Hepatocyte (in vitro differentiated cells): ENCODE measurements around the gene EFR3B. TPM values are rescaled to one million over a fixed set of nuclear protein-coding genes. Genes with fewer than 3 reads are reported as not detected.
"Not testable (repeated sequence)": the region's sequence is repeated elsewhere in the genome, so short reads cannot be mapped to it uniquely, and the experiment has no call there.

Experiments
- DNase-seq: peaks from one replicate; pipeline ENCODE4 v3.0.0-alpha.2; 2016; ENCODE audit warnings: low spot score
- H2AFZ ChIP-seq: fragments of 200-600 bp; sonication (generic); 2 replicates; pipeline ENCODE4 v1.6.0; 2016; ENCODE audit warnings: antibody characterized with exemption, mild to moderate bottlenecking
- H3K27ac ChIP-seq: fragments of 200-600 bp; sonication (generic); 2 replicates; pipeline ENCODE4 v1.5.1; 2016; ENCODE audit warnings: mild to moderate bottlenecking
- H3K27me3 ChIP-seq: fragments of 200-600 bp; sonication (generic); 2 replicates; pipeline ENCODE4 v1.6.1; 2016
- H3K36me3 ChIP-seq: fragments of 200-600 bp; sonication (generic); replicated peaks from 2 replicates; pipeline ENCODE4 v1.5.1; 2016; ENCODE audit warnings: low read depth; ENCODE audit not compliant: insufficient read depth
- H3K4me1 ChIP-seq: fragments of 200-600 bp; sonication (generic); 2 replicates; pipeline ENCODE4 v1.5.1; 2016; ENCODE audit warnings: mild to moderate bottlenecking, moderate library complexity; ENCODE audit not compliant: insufficient read depth
- H3K4me2 ChIP-seq: fragments of 200-600 bp; sonication (generic); 2 replicates; pipeline ENCODE4 v1.6.0; 2016
- H3K4me3 ChIP-seq: fragments of 200-600 bp; sonication (generic); 2 replicates; pipeline ENCODE4 v1.5.1; 2016; ENCODE audit warnings: mild to moderate bottlenecking
- H3K79me2 ChIP-seq: fragments of 200-600 bp; sonication (generic); 2 replicates; pipeline ENCODE4 v1.6.0; 2017; ENCODE audit warnings: mild to moderate bottlenecking
- H3K9me2 ChIP-seq: fragments of 200-600 bp; sonication (generic); replicated peaks from 2 replicates; pipeline ENCODE4 v1.6.0; 2017; ENCODE audit warnings: mild to moderate bottlenecking; ENCODE audit not compliant: insufficient read depth
- H3K9me3 ChIP-seq: fragments of 200-600 bp; sonication (generic); 2 replicates; pipeline ENCODE4 v1.5.1; 2016; ENCODE audit warnings: low read depth, mild to moderate bottlenecking
- H4K20me1 ChIP-seq: fragments of 200-600 bp; sonication (generic); 2 replicates; pipeline ENCODE4 v1.6.0; 2016; ENCODE audit warnings: mild to moderate bottlenecking; ENCODE audit not compliant: insufficient read depth, poor library complexity, severe bottlenecking
- CTCF ChIP-seq: fragments of 200-600 bp; sonication (generic); IDR thresholded peaks from 2 replicates; pipeline ENCODE4 v1.5.1; 2016; ENCODE audit warnings: antibody characterized with exemption, mild to moderate bottlenecking; ENCODE audit not compliant: poor library complexity
- EZH2 ChIP-seq: fragments of 200-600 bp; sonication (generic); IDR thresholded peaks from 2 replicates; pipeline ENCODE4 v1.6.1; 2016; ENCODE audit warnings: antibody characterized with exemption, mild to moderate bottlenecking, borderline replicate concordance
- EZH2phosphoT487 ChIP-seq: fragments of 200-600 bp; sonication (generic); IDR thresholded peaks from one replicate; pipeline ENCODE4 v1.6.1; 2018; ENCODE audit warnings: antibody characterized with exemption, mild to moderate bottlenecking, low read depth, moderate library complexity; ENCODE audit not compliant: unreplicated experiment, severe bottlenecking
- WGBS: methylation state at CpG from one replicate; pipeline ENCODE4 v1.1.6; 2016; ENCODE audit warnings: low lambda C conversion rate; ENCODE audit errors: missing lambda C conversion rate; 5-methylcytosine and 5-hydroxymethylcytosine counted together
- polyA plus RNA-seq: library from polyadenylated mRNA; unstranded; fragments of >200 nt; fragmentation: Nextera tagmentation; extraction: Ambion mirVana; gene quantifications from 2 replicates; pipeline ENCODE4 v1.2.1, GENCODE V29; 2016
- total RNA-seq: library from RNA; depleted of rRNA; stranded (reverse); fragments of >200 nt; gene quantifications from 2 replicates; pipeline ENCODE4 v1.2.3, GENCODE V29; 2014

The EFR3B gene
- total and polyA plus RNA-seq, 2 experiments from 2014 or later = 1.1 to 2.0 TPM

GRCh38 chr2:25145803-25146202, 103.9 kb downstream of the EFR3B start:
- Histone ChIP-seq H3K9me3 (no peaks in the 10 kb centered on the region), H2AFZ (no peak overlapping the region), H3K4me2 (no peak overlapping the region), H3K36me3 (no peaks in the 10 kb centered on the region), H3K4me3 (no peak overlapping the region), H3K27ac (no peak overlapping the region), H3K27me3 (no peaks in the 10 kb centered on the region), H3K79me2 (no peaks in the 10 kb centered on the region), H4K20me1 (no peaks in the 10 kb centered on the region), H3K4me1 (no peaks in the 10 kb centered on the region), H3K9me2 (no peaks in the 10 kb centered on the region)
- TF ChIP-seq EZH2phosphoT487 = no peak
- no peak for TF ChIP-seq EZH2
- no peak for TF ChIP-seq CTCF
- no peak for DNase-seq
- WGBS = 99% methylated on average over 5 of the region's 6 CpGs

DNA sequence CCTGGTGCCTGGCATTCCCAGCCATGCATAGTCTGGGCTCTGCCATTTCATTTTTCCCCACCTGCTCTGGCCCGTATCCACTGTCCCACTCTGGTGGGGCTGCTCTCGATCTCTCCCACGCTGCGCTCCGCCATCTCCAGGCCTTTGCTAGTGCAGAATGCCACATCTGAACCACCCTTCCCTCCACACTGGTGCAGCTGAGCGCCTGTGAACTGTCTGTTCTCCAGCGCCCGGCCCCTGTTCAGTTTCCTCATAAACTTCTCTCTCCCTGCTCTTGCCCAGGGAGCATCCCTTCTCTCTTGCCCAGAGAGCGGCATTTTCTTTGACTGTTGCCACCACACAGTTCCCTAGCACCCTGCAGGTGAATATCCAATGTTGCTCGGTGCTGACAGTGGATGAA, 105.0 kb downstream of the EFR3B start:
- Histone ChIP-seq H3K36me3 (no peaks in the 10 kb centered on the region), H3K27me3 (no peaks in the 10 kb centered on the region), H2AFZ (no peak overlapping the region), H4K20me1 (no peaks in the 10 kb centered on the region), H3K4me1 (no peaks in the 10 kb centered on the region), H3K4me3 (no peak overlapping the region), H3K4me2 (no peak overlapping the region), H3K27ac (no peak overlapping the region), H3K9me2 (no peaks in the 10 kb centered on the region), H3K79me2 (no peaks in the 10 kb centered on the region), H3K9me3 (no peaks in the 10 kb centered on the region)
- 95% methylated on average over 10 of the region's 10 CpGs for WGBS
- TF ChIP-seq CTCF (no peak), EZH2 (no peak), EZH2phosphoT487 (no peak)
- DNase-seq = no peak

GRCh38 chr2:25149646-25150045, 107.8 kb downstream of the EFR3B start:
- Histone ChIP-seq H3K79me2 (no peaks in the 10 kb centered on the region), H3K9me3 (no peaks in the 10 kb centered on the region), H3K9me2 (no peaks in the 10 kb centered on the region), H3K27ac (no peak overlapping the region), H3K27me3 (no peaks in the 10 kb centered on the region), H3K4me1 (no peaks in the 10 kb centered on the region), H3K4me3 (no peak overlapping the region), H2AFZ (no peak overlapping the region), H4K20me1 (no peaks in the 10 kb centered on the region), H3K36me3 (no peaks in the 10 kb centered on the region), H3K4me2 (no peak overlapping the region)
- WGBS = 96% methylated on average over 6 of the region's 6 CpGs
- no peak for DNase-seq
- TF ChIP-seq CTCF (no peak), EZH2phosphoT487 (no peak), EZH2 (no peak)

DNA sequence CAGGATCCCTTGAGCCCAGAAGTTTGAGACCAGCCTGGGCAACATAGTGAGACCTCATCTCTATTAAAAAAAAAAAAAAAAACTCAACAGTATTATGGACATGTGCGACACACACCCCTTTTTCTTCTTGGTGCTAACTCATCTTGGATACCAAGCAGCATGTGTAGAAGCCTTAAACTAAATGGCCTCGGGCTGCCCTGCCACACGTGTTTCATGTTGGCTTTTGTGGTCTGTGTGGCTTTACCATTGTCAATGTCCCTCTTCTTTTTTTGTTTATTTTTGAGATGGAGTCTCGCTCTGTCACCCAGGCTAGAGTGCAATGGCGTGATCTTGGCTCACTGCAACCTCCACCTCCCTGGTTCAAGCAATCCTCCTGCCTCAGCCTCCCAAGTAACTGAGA, 109.1 kb downstream of the EFR3B start:
- not testable (repeated sequence) for H3K4me2 ChIP-seq, H3K36me3 ChIP-seq, H3K9me2 ChIP-seq, DNase-seq, H3K9me3 ChIP-seq, H3K4me3 ChIP-seq, H2AFZ ChIP-seq, H3K4me1 ChIP-seq, H4K20me1 ChIP-seq, H3K27ac ChIP-seq, H3K27me3 ChIP-seq, H3K79me2 ChIP-seq
- WGBS = 93% methylated on average over 5 of the region's 5 CpGs
